Progenitor cell of endocrine pancreas (in vitro differentiated cells): ENCODE results near the gene SLCO1B3. TPM values are rescaled to one million over a fixed set of nuclear protein-coding genes. Genes with fewer than 3 reads are reported as not detected.
A peak's percentile ranks its signal among the peaks of the same experiment; 100 is the strongest.

Experiments used
- DNase-seq: peaks from one replicate; pipeline ENCODE4 v3.0.0; 2021; ENCODE audit warnings: low spot score; ENCODE audit not compliant: unreplicated experiment
- H3K27ac Mint-ChIP-seq: 2 replicates; pipeline ENCODE4 v1.8.0; 2021; ENCODE audit warnings: mild to moderate bottlenecking, moderate library complexity, mixed read lengths
- H3K27me3 Mint-ChIP-seq: 2 replicates; pipeline ENCODE4 v1.8.0; 2021; ENCODE audit warnings: mixed read lengths
- H3K36me3 Mint-ChIP-seq: 2 replicates; pipeline ENCODE4 v1.8.0; 2022; ENCODE audit warnings: mixed read lengths; ENCODE audit not compliant: insufficient read depth
- H3K4me1 Mint-ChIP-seq: 2 replicates; pipeline ENCODE4 v1.8.0; 2021; ENCODE audit warnings: low read depth, mixed read lengths
- H3K4me3 Mint-ChIP-seq: 2 replicates; pipeline ENCODE4 v1.8.0; 2021; ENCODE audit warnings: low read depth, mild to moderate bottlenecking, moderate library complexity, mixed read lengths
- H3K9me3 Mint-ChIP-seq: 2 replicates; pipeline ENCODE4 v1.8.0; 2021; ENCODE audit warnings: low read depth, mixed read lengths
- CTCF ChIP-seq: fragments of 200-600 bp; sonication (generic); IDR thresholded peaks from one replicate; pipeline ENCODE4 v1.5.0; 2021; ENCODE audit warnings: antibody characterized with exemption, mild to moderate bottlenecking; ENCODE audit not compliant: unreplicated experiment
- total RNA-seq: library from RNA; stranded (reverse); gene quantifications from 2 replicates; pipeline ENCODE4 v1.2.1, GENCODE V29; 2021

The SLCO1B3 gene
- total RNA-seq, 1 donor from 2014 or later, result not detected

- H3K4me3 Mint-ChIP-seq, result no peak overlapping the region
- no peaks in the 10 kb centered on the region for H3K4me1 Mint-ChIP-seq
- no peaks in the 10 kb centered on the region for H3K27me3 Mint-ChIP-seq
- H3K36me3 Mint-ChIP-seq, result no peaks in the 10 kb centered on the region
- peak; percentile 64 for TF ChIP-seq CTCF
- H3K9me3 Mint-ChIP-seq, result no peaks in the 10 kb centered on the region
- DNase-seq, result no peak
- no peak overlapping the region for H3K27ac Mint-ChIP-seq
These were observed 12.0 kb upstream of the SLCO1B3 start for GRCh38 chr12:20798554-20798953.

GRCh38 chr12:20800160-20800559, 10.3 kb upstream of the SLCO1B3 start:
- H3K36me3 Mint-ChIP-seq, result no peaks in the 10 kb centered on the region
- no peak for TF ChIP-seq CTCF
- H3K27me3 Mint-ChIP-seq, result no peaks in the 10 kb centered on the region
- H3K9me3 Mint-ChIP-seq, result no peaks in the 10 kb centered on the region
- no peaks in the 10 kb centered on the region for H3K4me1 Mint-ChIP-seq
- DNase-seq, result no peak
- no peak overlapping the region for H3K27ac Mint-ChIP-seq
- no peak overlapping the region for H3K4me3 Mint-ChIP-seq

GRCh38 chr12:20801035-20801434, 9.5 kb upstream of the SLCO1B3 start:
- TF ChIP-seq CTCF, result no peak
- no peak for DNase-seq
- Mint-ChIP-seq H3K27ac (no peak overlapping the region), H3K4me3 (no peak overlapping the region), H3K4me1 (no peaks in the 10 kb centered on the region), H3K9me3 (no peaks in the 10 kb centered on the region), H3K36me3 (no peaks in the 10 kb centered on the region), H3K27me3 (no peaks in the 10 kb centered on the region)

GRCh38 chr12:20805921-20806320, 4.6 kb upstream of the SLCO1B3 start:
- Mint-ChIP-seq H3K4me3 (no peak overlapping the region), H3K36me3 (no peaks in the 10 kb centered on the region), H3K27me3 (no peaks in the 10 kb centered on the region), H3K4me1 (peaks cover 8% of the 10 kb centered on the region), H3K27ac (no peak overlapping the region), H3K9me3 (peaks cover 4% of the 10 kb centered on the region)
- no peak for TF ChIP-seq CTCF
- no peak for DNase-seq

GRCh38 chr12:20807192-20808080, 3.1 kb upstream of the SLCO1B3 start:
- H3K27ac Mint-ChIP-seq, result no peak overlapping the region
- no peak overlapping the region for H3K4me3 Mint-ChIP-seq
- peaks cover 8% of the 10 kb centered on the region for H3K9me3 Mint-ChIP-seq
- no peaks in the 10 kb centered on the region for H3K36me3 Mint-ChIP-seq
- no peak for DNase-seq
- H3K27me3 Mint-ChIP-seq, result no peaks in the 10 kb centered on the region
- no peak for TF ChIP-seq CTCF
- H3K4me1 Mint-ChIP-seq, result peaks cover 13% of the 10 kb centered on the region
